Bronchial epithelial cell (primary cell): ENCODE results near the gene PHKG2. TPM values are rescaled to one million over a fixed set of nuclear protein-coding genes. Genes with fewer than 3 reads are reported as not detected.

Experiments used
- DNase-seq: peaks from one replicate; pipeline ENCODE4 v3.0.0-alpha.2; 2010; ENCODE audit warnings: low read depth
- FAIRE-seq: peaks from 2 replicates; lab custom pipeline; 2011; peaks lifted over from hg19 to GRCh38; lab: Jason Lieb, UNC
- H3K27me3 ChIP-seq: 2 replicates; pipeline ENCODE4 v1.5.1; 2011; ENCODE audit warnings: low read length; ENCODE audit not compliant: control insufficient read depth, insufficient read depth
- H3K36me3 ChIP-seq: 2 replicates; pipeline ENCODE4 v1.5.1; 2011; ENCODE audit warnings: low read length; ENCODE audit not compliant: control insufficient read depth, insufficient read depth
- H3K4me3 ChIP-seq: 2 replicates; pipeline ENCODE4 v1.5.1; 2011; ENCODE audit warnings: mild to moderate bottlenecking, low read depth, low read length, control low read depth
- CTCF ChIP-seq: IDR thresholded peaks from 2 replicates; pipeline ENCODE4 v1.5.1; 2011; ENCODE audit warnings: mild to moderate bottlenecking, moderate library complexity, low read length, control low read depth, inconsistent platforms; ENCODE audit not compliant: insufficient read depth, severe bottlenecking
- total RNA-seq: library from RNA; depleted of rRNA; stranded (reverse); fragments of >200 nt; gene quantifications from 2 replicates; pipeline ENCODE4 v1.2.1, GENCODE V29; 2014

The PHKG2 gene
- total RNA-seq, 1 donor from 2014 or later = 14.2 TPM

- TF ChIP-seq CTCF = no peak
- Histone ChIP-seq H3K27me3 (no peaks in the 10 kb centered on the region), H3K4me3 (no peak overlapping the region), H3K36me3 (peaks cover 45% of the 10 kb centered on the region)
- DNase-seq = no peak
- FAIRE-seq = no peak
Measured at GRCh38 chr16:30771726-30772125, 23.5 kb downstream of the PHKG2 start.

GRCh38 chr16:30773826-30774225 lies 25.6 kb downstream of the PHKG2 start:
- no peak for TF ChIP-seq CTCF
- FAIRE-seq (no peak), DNase-seq (no peak)
- H3K4me3 ChIP-seq = no peak overlapping the region
- H3K36me3 ChIP-seq = peaks cover 31% of the 10 kb centered on the region
- no peaks in the 10 kb centered on the region for H3K27me3 ChIP-seq

GRCh38 chr16:30774367-30775130 lies 26.3 kb downstream of the PHKG2 start:
- H3K36me3 ChIP-seq = peaks cover 23% of the 10 kb centered on the region
- FAIRE-seq (no peak), DNase-seq (no peak)
- TF ChIP-seq CTCF = no peak
- H3K4me3 ChIP-seq = peak overlapping the region; percentile 82
- H3K27me3 ChIP-seq = no peaks in the 10 kb centered on the region

GRCh38 chr16:30775131-30775391 lies 26.8 kb downstream of the PHKG2 start:
- H3K36me3 ChIP-seq = peaks cover 22% of the 10 kb centered on the region
- no peak for DNase-seq
- no peak for TF ChIP-seq CTCF
- H3K27me3 ChIP-seq = no peaks in the 10 kb centered on the region
- FAIRE-seq = no peak
- H3K4me3 ChIP-seq = peak overlapping the region; percentile 82

GRCh38 chr16:30775392-30776188 lies 27.4 kb downstream of the PHKG2 start:
- no peak for FAIRE-seq
- no peak for TF ChIP-seq CTCF
- peak; percentile 70 for DNase-seq

More at GRCh38 chr16:30775392-30776188, 27.4 kb downstream of the PHKG2 start:
- Histone ChIP-seq H3K27me3 (no peaks in the 10 kb centered on the region), H3K4me3 (peak overlapping the region; percentile 82), H3K36me3 (peaks cover 19% of the 10 kb centered on the region)
